Measurements from ENCODE around the gene CLRN3.

The CLRN3 gene

GRCh38 chr10:127894146-127894545 lies 1.4 kb upstream of the CLRN3 start:
- no peak for DNase-seq

- DNase-seq: no peak
These were observed 1.9 kb downstream of the CLRN3 start for GRCh38 chr10:127890832-127891334.

- no peak for DNase-seq
These were observed 2.5 kb downstream of the CLRN3 start for GRCh38 chr10:127890216-127890615.

- no peak for DNase-seq
These were observed 3.0 kb downstream of the CLRN3 start for GRCh38 chr10:127889605-127890195.

GRCh38 chr10:127888521-127889312 lies 4.0 kb downstream of the CLRN3 start:
- DNase-seq: no peak

- no peak for DNase-seq
These were observed 5.0 kb downstream of the CLRN3 start for GRCh38 chr10:127887541-127888415.

GRCh38 chr10:127886371-127887051 lies 6.2 kb downstream of the CLRN3 start:
- DNase-seq: no peak

- DNase-seq: no peak
These were observed 8.2 kb downstream of the CLRN3 start for GRCh38 chr10:127884501-127884900.

GRCh38 chr10:127883516-127883915 lies 9.2 kb downstream of the CLRN3 start:
- DNase-seq: no peak

GRCh38 chr10:127882801-127883459 lies 9.8 kb downstream of the CLRN3 start:
- no peak for DNase-seq

- no peak for DNase-seq
These were observed 10.3 kb downstream of the CLRN3 start for GRCh38 chr10:127882391-127882790.

- no peak for DNase-seq
These were observed 11.5 kb downstream of the CLRN3 start for GRCh38 chr10:127881262-127881661.

- DNase-seq: no peak
These were observed 12.2 kb downstream of the CLRN3 start for GRCh38 chr10:127880557-127880956.

GRCh38 chr10:127878475-127879055 lies 14.2 kb downstream of the CLRN3 start:
- no peak for DNase-seq

GRCh38 chr10:127877699-127878098 lies 15.0 kb downstream of the CLRN3 start:
- no peak for DNase-seq

GRCh38 chr10:127877116-127877515 lies 15.6 kb downstream of the CLRN3 start:
- no peak for DNase-seq

GRCh38 chr10:127875916-127876315 lies 16.8 kb downstream of the CLRN3 start:
- DNase-seq: no peak

- no peak for DNase-seq
These were observed 17.3 kb downstream of the CLRN3 start for GRCh38 chr10:127875449-127875765.

GRCh38 chr10:127874671-127875448 lies 17.9 kb downstream of the CLRN3 start:
- DNase-seq: no peak

- no peak for DNase-seq
These were observed 18.8 kb downstream of the CLRN3 start for GRCh38 chr10:127873901-127874470.
